ENCODE measurements around the gene RNLS.

The RNLS gene

GRCh38 chr10:88467835-88468485 is 115.2 kb downstream of the RNLS start:
- no peak overlapping the region for H3K4me3 ChIP-seq (ENCODE audit: control insufficient read depth, low read depth, low read length)
- no peak for DNase-seq (ENCODE audit: low read depth)
- no peak for TF ChIP-seq CTCF (IDR thresholded peaks at IDR 0.05; ENCODE audit: control insufficient read depth, insufficient read depth, low read depth, low read length, missing control alignments)

- no peak overlapping the region for H3K4me3 ChIP-seq (ENCODE audit: control insufficient read depth, low read depth, low read length)
- peak; percentile 70 for DNase-seq (ENCODE audit: low read depth)
- no peak for TF ChIP-seq CTCF (IDR thresholded peaks at IDR 0.05; ENCODE audit: control insufficient read depth, insufficient read depth, low read depth, low read length, missing control alignments)
Observed at GRCh38 chr10:88466786-88467185, 116.3 kb downstream of the RNLS start.

- no peak for TF ChIP-seq CTCF (IDR thresholded peaks at IDR 0.05; ENCODE audit: control insufficient read depth, insufficient read depth, low read depth, low read length, missing control alignments)
- H3K4me3 ChIP-seq (ENCODE audit: control insufficient read depth, low read depth, low read length), result no peak overlapping the region
- no peak for DNase-seq (ENCODE audit: low read depth)
Observed at GRCh38 chr10:88465765-88466164, 117.4 kb downstream of the RNLS start.

- H3K4me3 ChIP-seq (ENCODE audit: control insufficient read depth, low read depth, low read length), result no peak overlapping the region
- no peak for DNase-seq (ENCODE audit: low read depth)
- no peak for TF ChIP-seq CTCF (IDR thresholded peaks at IDR 0.05; ENCODE audit: control insufficient read depth, insufficient read depth, low read depth, low read length, missing control alignments)
Observed at GRCh38 chr10:88463811-88464210, 119.3 kb downstream of the RNLS start.

GRCh38 chr10:88461426-88461825 is 121.7 kb downstream of the RNLS start:
- H3K4me3 ChIP-seq (ENCODE audit: control insufficient read depth, low read depth, low read length), result no peak overlapping the region
- DNase-seq (ENCODE audit: low read depth), result no peak
- no peak for TF ChIP-seq CTCF (IDR thresholded peaks at IDR 0.05; ENCODE audit: control insufficient read depth, insufficient read depth, low read depth, low read length, missing control alignments)

- no peak overlapping the region for H3K4me3 ChIP-seq (ENCODE audit: control insufficient read depth, low read depth, low read length)
- DNase-seq (ENCODE audit: low read depth), result no peak
- no peak for TF ChIP-seq CTCF (IDR thresholded peaks at IDR 0.05; ENCODE audit: control insufficient read depth, insufficient read depth, low read depth, low read length, missing control alignments)
Observed at GRCh38 chr10:88459530-88459929, 123.6 kb downstream of the RNLS start.

Data from AG09309 (cell line).